ENCODE data around the gene CACNA1G. TPM values are rescaled to one million over a fixed set of nuclear protein-coding genes. Genes with fewer than 3 reads are reported as not detected.

CACNA1G gene
- total and polyA plus RNA-seq, 4 donors = under 0.01 to 0.14 (median 0.01) TPM; not detected in 1

DNA sequence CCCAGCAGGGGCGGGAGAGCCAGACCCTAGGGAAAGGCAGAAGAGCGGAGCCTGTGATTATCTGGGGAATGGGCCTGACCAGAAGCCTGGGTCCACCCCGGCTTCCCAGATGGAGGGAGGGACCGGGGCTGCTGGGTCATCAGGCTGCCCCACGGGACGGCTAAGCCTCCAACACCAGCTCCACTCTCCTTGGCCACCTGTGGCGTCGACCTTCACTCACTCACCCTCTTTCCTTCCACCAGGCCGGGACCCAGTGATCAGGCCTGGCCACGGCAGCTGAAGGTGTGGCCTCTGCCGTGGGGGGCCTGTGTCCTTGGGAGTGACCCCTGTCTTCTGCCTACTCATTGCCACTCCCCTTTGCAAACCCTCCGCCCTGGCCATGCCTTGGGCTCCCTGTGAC lies 51.8 kb downstream of the CACNA1G start (continued):
- no peak for TF ChIP-seq SP1 (IDR thresholded peaks at IDR 0.05)
- TF ChIP-seq HNF4G (IDR thresholded peaks at IDR 0.05) = no peak

DNA sequence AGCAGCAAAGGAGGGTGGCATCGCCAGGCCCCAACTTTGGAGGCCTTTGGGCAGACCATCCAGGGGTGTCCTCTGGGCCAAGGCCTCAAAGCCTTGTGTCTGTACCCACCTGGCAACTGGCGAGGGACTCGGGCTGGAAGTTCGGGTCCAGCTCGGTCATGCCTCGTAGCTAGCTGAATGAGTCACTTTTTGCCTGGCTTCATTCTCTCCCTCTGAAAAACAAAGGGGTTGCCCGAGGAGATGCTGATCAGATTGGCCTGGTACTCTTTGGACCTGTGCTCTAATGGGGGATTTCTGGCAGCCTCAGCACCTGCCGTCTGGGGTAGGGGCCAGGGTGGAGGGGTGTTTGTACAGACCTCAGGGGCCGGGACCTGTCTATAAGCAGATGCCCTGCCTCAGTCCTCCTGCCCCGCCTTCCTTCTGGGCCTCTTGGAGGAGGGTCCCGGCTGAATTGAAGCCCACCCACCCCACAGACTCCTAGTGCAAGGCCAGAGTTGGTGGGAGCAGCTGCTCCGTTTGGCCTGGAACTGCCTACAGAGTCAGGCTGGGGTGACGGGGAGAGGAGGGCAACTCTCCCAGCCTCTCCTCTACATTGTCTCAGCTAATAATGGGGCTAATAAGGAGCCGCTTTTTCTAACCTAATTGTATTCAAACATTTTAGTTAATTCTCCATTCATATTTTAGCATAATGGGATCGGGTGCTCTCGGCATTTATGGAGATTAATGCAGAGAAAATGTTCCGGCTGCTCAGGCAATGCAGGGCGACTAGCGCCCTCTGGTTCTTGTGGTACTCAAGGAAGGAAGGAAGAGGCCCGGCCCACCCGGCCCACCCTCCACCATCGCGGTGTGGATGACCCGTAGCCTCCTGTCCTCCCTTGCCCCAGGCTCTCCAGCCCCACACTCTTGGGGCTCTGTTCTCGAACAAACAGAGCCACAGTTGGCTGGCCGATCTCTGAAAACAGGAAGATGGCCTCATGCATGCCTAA lies 52.8 kb downstream of the CACNA1G start:
- 74% methylated on average over 26 of the region's 26 CpGs for WGBS
- no peaks in the 10 kb centered on the region for H3K4me1 ChIP-seq (ENCODE audit: control insufficient read depth in 4 of 4, insufficient read depth in 4 of 4, low read length in 3 of 4)
- no peak for DNase-seq (ENCODE audit: low spot score)
- no peak overlapping the region for H3K9ac ChIP-seq (ENCODE audit: low read depth in 1 of 2, low read length in 2 of 2)
- H3K36me3 ChIP-seq (ENCODE audit: control insufficient read depth in 4 of 4, insufficient read depth in 3 of 4, low read depth in 1 of 4, low read length in 3 of 4) = no peaks in the 10 kb centered on the region
- no peak overlapping the region for H3K4me3 ChIP-seq (ENCODE audit: low read depth in 1 of 3, low read length in 3 of 3)
- no peak overlapping the region for H3K27ac ChIP-seq (ENCODE audit: low read depth in 1 of 2, low read length in 2 of 2)
- no peaks in the 10 kb centered on the region for H3K27me3 ChIP-seq (ENCODE audit: control insufficient read depth in 4 of 4, insufficient read depth in 4 of 4, low read length in 3 of 4)
- H3K9me3 ChIP-seq (ENCODE audit: control insufficient read depth in 4 of 4, low read length in 3 of 4) = no peaks in the 10 kb centered on the region
- no peak for TF ChIP-seq TAF1 (conservative IDR thresholded peaks at IDR 0.05)

- H3K9ac ChIP-seq (ENCODE audit: low read depth in 1 of 2, low read length in 2 of 2) = no peak overlapping the region
- H3K9me3 ChIP-seq (ENCODE audit: control insufficient read depth in 4 of 4, low read length in 3 of 4) = no peaks in the 10 kb centered on the region
- no peaks in the 10 kb centered on the region for H3K27me3 ChIP-seq (ENCODE audit: control insufficient read depth in 4 of 4, insufficient read depth in 4 of 4, low read length in 3 of 4)
- no peak overlapping the region for H3K27ac ChIP-seq (ENCODE audit: low read depth in 1 of 2, low read length in 2 of 2)
- TF ChIP-seq YY1 (IDR thresholded peaks at IDR 0.05) (no peak), FOXA1 (IDR thresholded peaks at IDR 0.05) (no peak), RXRA (IDR thresholded peaks at IDR 0.05) (no peak), MAX (IDR thresholded peaks at IDR 0.05) (no peak), NR2F2 (IDR thresholded peaks at IDR 0.05) (no peak), HNF4G (IDR thresholded peaks at IDR 0.05) (no peak), TAF1 (conservative IDR thresholded peaks at IDR 0.05) (no peak)
- TF ChIP-seq, protein P1, sequence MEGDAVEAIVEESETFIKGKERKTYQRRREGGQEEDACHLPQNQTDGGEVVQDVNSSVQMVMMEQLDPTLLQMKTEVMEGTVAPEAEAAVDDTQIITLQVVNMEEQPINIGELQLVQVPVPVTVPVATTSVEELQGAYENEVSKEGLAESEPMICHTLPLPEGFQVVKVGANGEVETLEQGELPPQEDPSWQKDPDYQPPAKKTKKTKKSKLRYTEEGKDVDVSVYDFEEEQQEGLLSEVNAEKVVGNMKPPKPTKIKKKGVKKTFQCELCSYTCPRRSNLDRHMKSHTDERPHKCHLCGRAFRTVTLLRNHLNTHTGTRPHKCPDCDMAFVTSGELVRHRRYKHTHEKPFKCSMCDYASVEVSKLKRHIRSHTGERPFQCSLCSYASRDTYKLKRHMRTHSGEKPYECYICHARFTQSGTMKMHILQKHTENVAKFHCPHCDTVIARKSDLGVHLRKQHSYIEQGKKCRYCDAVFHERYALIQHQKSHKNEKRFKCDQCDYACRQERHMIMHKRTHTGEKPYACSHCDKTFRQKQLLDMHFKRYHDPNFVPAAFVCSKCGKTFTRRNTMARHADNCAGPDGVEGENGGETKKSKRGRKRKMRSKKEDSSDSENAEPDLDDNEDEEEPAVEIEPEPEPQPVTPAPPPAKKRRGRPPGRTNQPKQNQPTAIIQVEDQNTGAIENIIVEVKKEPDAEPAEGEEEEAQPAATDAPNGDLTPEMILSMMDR (IDR thresholded peaks at IDR 0.05; ENCODE audit: low read depth, low read length, missing input control) = no peak
- 85% methylated on average over 11 of the region's 11 CpGs for WGBS
- H3K4me3 ChIP-seq (ENCODE audit: low read depth in 1 of 3, low read length in 3 of 3) = no peak overlapping the region
- H3K4me1 ChIP-seq (ENCODE audit: control insufficient read depth in 4 of 4, insufficient read depth in 4 of 4, low read length in 3 of 4) = no peaks in the 10 kb centered on the region
- DNase-seq (ENCODE audit: low spot score) = no peak
- no peaks in the 10 kb centered on the region for H3K36me3 ChIP-seq (ENCODE audit: control insufficient read depth in 4 of 4, insufficient read depth in 3 of 4, low read depth in 1 of 4, low read length in 3 of 4)
Measured at GRCh38 chr17:50614471-50615051, 54.0 kb downstream of the CACNA1G start.

DNA sequence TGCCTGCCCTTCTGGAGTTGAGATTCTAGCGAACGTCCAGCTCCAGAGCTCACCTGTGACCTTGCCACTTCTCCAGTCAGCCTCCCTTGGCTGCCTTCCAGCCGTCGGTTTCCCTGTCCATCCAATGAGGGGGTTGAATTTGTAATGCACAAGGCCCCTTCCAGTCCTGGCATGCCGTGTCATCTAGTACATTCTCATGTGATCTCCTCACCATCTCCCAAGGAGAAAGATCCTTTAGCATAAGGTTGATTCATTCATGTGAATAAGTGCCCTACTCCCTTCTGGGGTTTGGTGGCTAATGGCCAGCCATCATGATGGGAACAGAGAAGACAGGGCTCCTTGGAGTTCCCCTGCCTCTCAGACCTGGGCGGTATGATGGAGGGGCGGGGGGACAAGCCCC lies 55.3 kb downstream of the CACNA1G start:
- no peak overlapping the region for H3K9ac ChIP-seq (ENCODE audit: low read depth in 1 of 2, low read length in 2 of 2)
- H3K27me3 ChIP-seq (ENCODE audit: control insufficient read depth in 4 of 4, insufficient read depth in 4 of 4, low read length in 3 of 4) = no peaks in the 10 kb centered on the region
- no peaks in the 10 kb centered on the region for H3K9me3 ChIP-seq (ENCODE audit: control insufficient read depth in 4 of 4, low read length in 3 of 4)
- H3K4me3 ChIP-seq (ENCODE audit: low read depth in 1 of 3, low read length in 3 of 3) = no peak overlapping the region
- 72% methylated on average over 7 of the region's 7 CpGs for WGBS
- no peak for DNase-seq (ENCODE audit: low spot score)
- H3K4me1 ChIP-seq (ENCODE audit: control insufficient read depth in 4 of 4, insufficient read depth in 4 of 4, low read length in 3 of 4) = no peaks in the 10 kb centered on the region
- no peak for TF ChIP-seq JUND (IDR thresholded peaks at IDR 0.05)
- no peak for TF ChIP-seq YY1 (IDR thresholded peaks at IDR 0.05)
- no peak for TF ChIP-seq TAF1 (conservative IDR thresholded peaks at IDR 0.05)
- TF ChIP-seq, protein P1 (IDR thresholded peaks at IDR 0.05; ENCODE audit: low read depth, low read length, missing input control) = no peak
- TF ChIP-seq FOXA1 (IDR thresholded peaks at IDR 0.05) = no peak
- TF ChIP-seq SP1 (IDR thresholded peaks at IDR 0.05) = no peak
- H3K27ac ChIP-seq (ENCODE audit: low read depth in 1 of 2, low read length in 2 of 2) = no peak overlapping the region
- H3K36me3 ChIP-seq (ENCODE audit: control insufficient read depth in 4 of 4, insufficient read depth in 3 of 4, low read depth in 1 of 4, low read length in 3 of 4) = no peaks in the 10 kb centered on the region

Data from liver (tissue), 9 donors.